Activated T-cell treated with anti-CD3 and anti-CD28 coated beads, Interleukin-2, amount 50 U/mL, for 1 hour (primary cell): ENCODE data around the gene CHRDL2.

Source experiments
- DNase-seq: peaks from one replicate; pipeline ENCODE4 v3.0.0-alpha.2; 2020

CHRDL2 gene

GRCh38 chr11:74684661-74685060, 46.6 kb downstream of the CHRDL2 start:
- no peak for DNase-seq

GRCh38 chr11:74683941-74684481, 47.2 kb downstream of the CHRDL2 start:
- no peak for DNase-seq

- no peak for DNase-seq
Observed at GRCh38 chr11:74683279-74683871, 47.9 kb downstream of the CHRDL2 start.

- no peak for DNase-seq
Observed at GRCh38 chr11:74682731-74683278, 48.4 kb downstream of the CHRDL2 start.

- no peak for DNase-seq
Observed at GRCh38 chr11:74681686-74682651, 49.3 kb downstream of the CHRDL2 start.

- no peak for DNase-seq
Observed at GRCh38 chr11:74680703-74681531, 50.3 kb downstream of the CHRDL2 start.

- no peak for DNase-seq
Observed at GRCh38 chr11:74680035-74680671, 51.1 kb downstream of the CHRDL2 start.

GRCh38 chr11:74679513-74679865, 51.7 kb downstream of the CHRDL2 start:
- no peak for DNase-seq

- no peak for DNase-seq
Observed at GRCh38 chr11:74678591-74679512, 52.4 kb downstream of the CHRDL2 start.

- DNase-seq: no peak
Observed at GRCh38 chr11:74678041-74678440, 53.2 kb downstream of the CHRDL2 start.

- DNase-seq: no peak
Observed at GRCh38 chr11:74677131-74677530, 54.1 kb downstream of the CHRDL2 start.

- DNase-seq: no peak
Observed at GRCh38 chr11:74676596-74676995, 54.6 kb downstream of the CHRDL2 start.

- DNase-seq: no peak
Observed at GRCh38 chr11:74675761-74676160, 55.5 kb downstream of the CHRDL2 start.

GRCh38 chr11:74673693-74674360, 57.4 kb downstream of the CHRDL2 start:
- no peak for DNase-seq

- DNase-seq: no peak
Observed at GRCh38 chr11:74672956-74673692, 58.1 kb downstream of the CHRDL2 start.

GRCh38 chr11:74672332-74672955, 58.8 kb downstream of the CHRDL2 start:
- DNase-seq: no peak

GRCh38 chr11:74671520-74672196, 59.6 kb downstream of the CHRDL2 start:
- no peak for DNase-seq

- no peak for DNase-seq
Observed at GRCh38 chr11:74670171-74670570, 61.1 kb downstream of the CHRDL2 start.
